ENCODE results near the gene DCAF7. TPM values are rescaled to one million over a fixed set of nuclear protein-coding genes. Genes with fewer than 3 reads are reported as not detected.

Gene DCAF7
- total RNA-seq, 1 donor from 2014 or later, result 25.7 TPM

DNA sequence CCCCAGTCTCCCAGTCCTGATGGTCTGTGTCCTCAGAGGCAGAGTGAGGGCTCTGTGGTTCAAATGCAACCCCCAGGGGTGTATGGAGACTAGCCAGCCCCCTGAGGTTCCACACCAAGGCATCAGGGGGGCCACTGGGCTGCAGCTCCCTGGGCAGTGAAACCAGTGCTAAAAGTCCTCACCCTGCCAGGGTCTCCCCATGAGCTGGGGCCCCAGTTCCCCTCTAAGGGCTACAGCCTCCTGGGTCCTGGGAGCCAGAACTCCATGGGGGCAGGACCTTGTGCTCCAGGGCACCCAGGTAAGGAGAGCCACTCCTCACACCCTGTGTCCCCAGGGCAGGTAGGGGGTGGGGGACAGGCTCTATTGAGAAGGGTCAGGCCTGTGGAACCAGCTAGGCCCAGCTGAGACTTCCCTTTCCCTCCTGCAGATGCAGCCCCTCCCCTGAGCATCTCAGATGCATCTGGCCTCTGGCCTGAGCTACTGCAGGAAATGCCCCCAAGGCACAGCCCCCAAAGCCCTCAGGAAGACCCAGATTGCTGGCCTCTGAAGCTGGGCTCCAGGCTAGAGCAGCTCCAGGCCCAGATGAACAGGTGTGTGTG lies 6.4 kb upstream of the DCAF7 start:
- no peak for DNase-seq (ENCODE audit: low read depth)

DNA sequence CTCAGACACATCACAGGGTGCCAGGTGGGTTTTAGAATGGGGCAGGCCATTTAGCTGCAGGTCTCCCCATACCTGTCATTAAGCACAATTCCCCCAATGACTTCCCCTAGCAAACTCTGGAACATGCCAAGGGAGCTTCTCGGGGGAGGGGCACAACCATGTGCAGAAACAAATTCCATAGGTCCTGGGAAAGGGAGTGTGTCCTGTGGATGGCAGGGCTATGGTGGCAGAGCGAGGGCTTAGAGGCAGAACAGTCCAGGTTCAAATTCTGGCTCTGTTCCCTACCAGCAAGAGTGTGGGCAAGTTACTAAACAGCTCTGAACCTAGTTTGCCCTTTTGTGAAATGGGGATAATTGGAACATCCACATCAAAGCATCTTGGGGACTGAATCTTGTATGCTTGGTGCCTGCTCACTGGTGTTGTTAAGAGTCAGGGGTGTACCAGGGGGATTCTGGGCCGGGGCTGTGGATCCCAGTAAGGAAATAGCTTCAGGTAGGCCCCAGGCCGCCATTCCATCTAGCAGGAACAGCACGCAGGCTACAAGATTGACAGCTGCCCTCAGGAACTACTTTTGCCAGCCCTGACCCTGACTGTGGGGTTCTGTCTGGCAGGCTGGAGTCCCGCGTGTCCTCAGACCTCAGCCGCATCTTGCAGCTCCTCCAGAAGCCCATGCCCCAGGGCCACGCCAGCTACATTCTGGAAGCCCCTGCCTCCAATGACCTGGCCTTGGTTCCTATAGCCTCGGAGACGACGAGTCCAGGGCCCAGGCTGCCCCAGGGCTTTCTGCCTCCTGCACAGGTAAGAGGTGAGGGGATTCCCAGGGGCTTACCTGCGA lies 5.6 kb upstream of the DCAF7 start:
- no peak for DNase-seq (ENCODE audit: low read depth)

DNA sequence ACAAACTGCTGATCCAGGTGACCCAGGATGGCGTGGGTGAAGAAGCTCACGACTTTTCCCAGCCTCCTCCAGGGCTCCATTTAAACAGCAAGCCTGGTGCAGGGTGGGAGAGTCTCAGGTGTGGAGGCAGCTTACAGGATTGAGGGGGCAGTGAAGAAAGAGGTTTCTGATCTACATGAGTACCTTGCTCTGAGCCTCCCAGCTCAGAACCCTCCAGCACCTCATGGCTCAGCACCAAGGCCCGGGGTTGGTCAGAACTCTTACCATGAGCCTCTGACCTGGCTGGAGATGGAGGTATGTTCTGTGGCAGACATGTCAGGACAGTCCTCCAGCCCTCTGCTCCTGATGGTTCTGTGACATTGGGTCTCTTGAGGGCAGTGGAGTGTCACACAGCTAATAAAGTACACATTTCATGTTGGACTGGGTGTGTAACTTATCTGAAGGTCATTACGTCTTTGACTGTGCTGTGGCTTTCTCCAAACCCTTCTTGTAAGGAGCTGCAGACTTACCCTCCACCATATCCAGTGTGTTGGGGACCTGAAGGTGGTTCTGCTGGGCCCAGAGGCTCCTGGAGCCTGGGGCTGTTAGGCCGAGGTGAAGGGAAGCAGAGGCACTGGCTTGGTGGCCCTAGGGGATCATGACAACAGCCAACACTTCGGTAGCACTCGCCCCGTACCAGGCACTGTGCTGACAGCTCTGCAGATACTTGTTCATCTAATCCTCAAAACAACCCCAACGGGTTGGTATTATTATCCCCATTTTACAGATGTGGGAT lies 3.8 kb upstream of the DCAF7 start:
- DNase-seq (ENCODE audit: low read depth), result no peak

DNA sequence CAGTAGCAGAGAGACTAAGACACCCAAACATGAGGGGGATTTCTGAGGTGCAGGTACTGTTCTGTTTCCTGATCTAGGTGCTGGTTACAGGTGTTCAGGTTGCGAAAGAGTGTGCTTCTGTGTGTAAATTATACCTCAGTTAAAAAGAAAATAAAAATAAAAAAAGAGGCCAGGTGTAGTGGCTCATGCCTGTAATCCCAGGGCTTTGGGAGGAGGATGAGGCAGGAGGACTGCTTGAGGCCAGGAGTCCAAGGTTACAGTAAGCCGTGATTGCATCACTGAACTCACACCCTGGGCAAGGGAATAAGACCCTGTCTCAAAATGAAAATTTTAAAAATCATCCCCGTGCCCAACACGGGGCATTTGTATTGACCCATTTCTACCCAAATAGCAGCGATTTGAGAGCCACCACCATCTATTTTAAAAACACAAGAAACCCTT lies 3.2 kb upstream of the DCAF7 start:
- DNase-seq (ENCODE audit: low read depth), result no peak

DNA sequence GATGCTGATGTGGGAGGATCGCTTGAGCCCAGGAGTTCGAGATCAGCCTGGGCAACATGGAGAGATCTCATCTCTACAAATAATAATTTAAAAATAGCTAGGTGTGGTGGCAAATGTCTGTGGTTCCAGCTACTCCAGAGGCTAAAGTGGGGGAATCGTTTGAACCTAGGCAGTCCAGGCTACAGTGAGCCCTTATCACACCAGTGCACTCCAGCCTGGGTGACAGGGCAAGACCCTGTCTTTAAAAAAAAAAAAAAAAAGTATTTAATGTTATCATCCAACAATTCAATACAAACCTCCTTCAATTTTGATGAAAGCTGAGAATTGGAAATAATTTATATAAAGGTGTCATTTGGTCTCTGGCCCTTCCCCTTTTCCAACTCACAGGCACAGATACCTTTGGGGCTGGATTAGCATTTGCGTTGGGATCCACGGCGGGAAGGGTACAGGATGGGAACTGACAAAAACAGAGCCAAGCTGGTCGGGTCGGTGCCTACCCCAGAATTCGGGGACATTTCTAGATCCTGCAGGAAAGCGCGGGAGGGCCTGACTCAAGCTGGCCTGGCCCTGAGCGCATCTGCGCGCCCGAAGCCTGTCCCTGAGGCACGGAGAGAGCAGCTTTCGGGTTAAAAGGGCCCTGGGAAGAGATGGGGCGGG lies 860 bp upstream of the DCAF7 start:
- DNase-seq (ENCODE audit: low read depth), result peak; percentile 33

DNA sequence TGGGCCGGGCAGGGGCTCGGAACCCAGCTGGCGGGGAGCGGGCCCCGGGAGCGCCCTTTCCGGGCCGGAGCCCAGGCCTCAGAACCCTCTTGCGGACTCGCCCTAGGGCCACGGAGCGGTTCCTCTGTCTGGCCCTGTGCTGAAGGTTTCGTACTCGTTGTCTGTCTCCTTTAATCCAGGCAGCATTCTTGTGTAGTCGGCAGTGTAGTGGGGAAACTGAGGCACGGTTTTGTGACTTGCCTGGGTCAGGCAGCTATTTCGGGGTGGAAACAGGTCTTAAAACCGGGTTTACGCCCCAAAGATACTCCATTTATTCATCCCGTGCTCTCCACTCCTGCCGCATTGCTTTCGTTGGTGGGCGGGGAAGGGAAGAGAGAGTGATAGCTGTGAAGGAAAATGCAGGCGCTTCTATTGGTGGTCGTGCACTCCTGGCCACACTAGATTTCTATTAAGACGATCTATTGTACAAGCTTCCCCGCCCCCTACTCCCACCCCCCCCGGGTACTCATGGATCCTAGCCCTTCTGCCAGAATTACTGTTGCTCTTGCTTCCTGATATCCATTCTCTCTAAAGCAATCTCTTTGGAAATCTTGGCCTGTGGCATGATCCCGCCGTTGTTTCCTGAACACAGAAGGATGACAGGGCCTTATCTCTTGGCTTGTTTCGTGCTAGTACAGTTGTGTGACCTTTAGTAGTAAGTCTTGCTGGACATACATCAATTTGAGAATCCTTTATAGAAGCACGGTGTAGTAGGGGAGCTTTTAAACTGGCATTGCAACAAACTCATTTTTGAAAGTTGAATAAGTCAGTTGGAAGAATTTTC lies 751 bp downstream of the DCAF7 start:
- DNase-seq (ENCODE audit: low read depth), result peak; percentile 22

DNA sequence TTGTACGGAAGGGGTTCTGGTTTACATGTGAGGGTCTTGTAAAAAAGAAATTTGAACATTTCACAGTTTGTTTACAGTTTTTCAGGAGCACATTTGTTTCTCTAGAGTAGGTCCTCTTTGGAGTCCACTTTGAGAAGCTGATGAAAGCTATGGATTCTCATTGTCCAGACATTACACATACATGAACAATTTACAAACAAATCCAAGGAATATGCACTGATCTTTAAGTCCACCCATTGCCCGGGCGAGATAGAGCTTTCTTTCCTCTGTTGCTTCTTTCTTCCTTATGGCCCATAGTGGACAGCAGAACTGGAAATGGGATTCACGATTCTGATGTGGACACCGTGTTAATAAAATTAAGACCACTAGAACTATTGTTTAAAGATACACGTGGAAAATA lies 1.9 kb downstream of the DCAF7 start:
- DNase-seq (ENCODE audit: low read depth), result no peak

DNA sequence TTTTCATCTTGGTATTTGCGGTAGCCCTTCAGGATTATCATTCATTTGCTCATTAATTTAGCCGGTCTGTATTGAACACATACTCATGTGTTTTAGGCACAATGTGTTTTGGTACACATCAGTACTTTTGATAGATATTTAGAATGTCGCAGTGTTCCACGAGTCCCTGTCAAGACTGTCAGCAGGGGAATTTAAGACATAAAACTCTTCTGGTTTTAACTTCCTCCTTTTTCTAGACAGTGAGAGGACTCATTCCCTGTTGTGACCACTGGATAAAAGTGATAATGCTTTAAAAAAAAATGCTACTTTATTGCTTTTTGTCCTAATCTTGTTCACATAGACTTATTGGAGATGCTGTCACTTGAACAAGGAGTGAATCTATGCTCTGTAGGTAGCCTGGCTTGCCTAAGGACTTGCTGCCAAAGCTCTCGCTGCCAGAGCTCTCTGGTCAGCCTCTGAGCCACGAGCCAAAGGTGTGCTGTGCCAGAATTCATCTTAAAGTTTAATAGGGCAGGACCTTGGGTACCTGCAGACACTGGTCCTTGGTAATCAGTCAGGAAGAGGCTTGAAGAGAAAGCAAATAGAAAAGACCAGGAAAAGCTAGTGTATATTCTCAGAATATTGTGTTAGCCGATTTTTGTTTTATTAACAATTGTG lies 5.4 kb downstream of the DCAF7 start:
- no peak for DNase-seq (ENCODE audit: low read depth)

DNA sequence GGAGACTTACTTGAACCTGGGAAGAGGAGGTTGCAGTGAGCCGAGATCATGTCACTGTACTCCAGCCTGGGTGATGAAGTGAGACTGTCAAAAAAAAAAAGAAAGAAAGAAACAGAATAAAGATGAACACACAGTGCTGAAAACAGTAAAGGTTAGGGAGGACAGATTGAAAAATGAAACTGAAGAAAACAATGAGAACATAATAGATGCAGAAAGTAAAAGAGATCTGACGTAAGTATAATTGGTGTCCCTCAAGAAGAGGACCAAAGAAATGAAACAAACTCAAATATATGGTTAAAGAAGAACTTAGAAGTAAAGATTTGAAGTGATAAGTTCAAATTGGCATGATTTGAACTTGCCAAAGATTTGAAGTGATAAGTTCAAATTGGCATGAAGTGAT lies 7.1 kb downstream of the DCAF7 start:
- no peak for DNase-seq (ENCODE audit: low read depth)

DNA sequence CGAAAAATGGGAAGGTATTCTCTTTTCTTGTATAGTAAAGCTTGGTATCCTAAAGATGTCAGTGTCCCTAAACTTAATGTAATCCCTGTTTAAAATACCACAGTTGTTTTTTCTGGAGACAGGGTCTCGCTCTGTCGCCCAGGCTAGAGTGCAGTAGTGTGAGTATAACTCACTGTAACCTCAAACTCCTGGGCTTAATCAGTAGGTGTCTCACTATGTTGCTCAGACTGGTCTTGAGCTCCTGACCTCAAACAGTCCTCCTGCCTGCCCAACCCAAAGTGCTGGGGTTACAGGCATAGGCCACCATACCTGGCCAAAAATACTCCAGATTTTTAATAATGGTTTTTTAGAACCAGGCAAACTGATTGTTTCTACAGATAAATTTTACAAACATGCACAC lies 8.2 kb downstream of the DCAF7 start:
- DNase-seq (ENCODE audit: low read depth), result no peak

DNA sequence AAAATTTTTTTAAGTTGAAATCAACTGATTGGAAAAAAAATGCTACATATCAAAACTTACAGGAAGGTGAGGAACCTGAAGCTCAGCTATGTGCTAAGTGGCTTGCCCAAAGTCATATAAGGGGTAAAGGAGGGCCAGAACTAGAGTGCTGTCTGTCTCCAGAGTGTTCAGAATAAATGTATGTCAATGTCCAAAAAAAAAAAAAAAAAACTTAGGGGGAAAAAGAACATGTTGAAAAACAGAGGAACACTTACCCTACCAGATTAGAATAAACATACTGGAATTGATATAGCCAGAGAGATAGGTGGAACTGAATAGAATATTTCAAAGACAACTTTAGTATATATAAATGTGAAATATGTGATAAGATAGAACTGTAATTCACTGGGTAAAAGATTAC lies 11.5 kb downstream of the DCAF7 start:
- no peak for DNase-seq (ENCODE audit: low read depth)

DNA sequence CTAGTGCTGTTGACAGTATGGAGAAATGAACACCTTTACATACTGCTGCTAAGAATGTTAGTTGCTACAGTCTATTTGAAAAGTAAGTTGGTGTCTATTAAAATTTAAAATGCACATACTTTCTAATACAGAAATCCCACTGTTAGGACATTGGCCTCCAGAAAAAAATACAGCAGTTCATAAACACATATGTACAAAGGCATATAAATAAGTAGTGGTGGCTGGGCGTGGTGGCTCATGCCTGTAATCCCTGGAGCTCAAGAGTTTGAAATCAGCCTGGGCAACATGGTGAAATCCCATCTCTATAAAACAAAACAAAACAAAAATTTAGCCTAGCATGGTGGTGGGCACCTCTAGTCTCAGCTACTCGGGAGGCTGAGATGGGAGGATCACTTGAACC lies 13.1 kb downstream of the DCAF7 start:
- DNase-seq (ENCODE audit: low read depth), result no peak

DNA sequence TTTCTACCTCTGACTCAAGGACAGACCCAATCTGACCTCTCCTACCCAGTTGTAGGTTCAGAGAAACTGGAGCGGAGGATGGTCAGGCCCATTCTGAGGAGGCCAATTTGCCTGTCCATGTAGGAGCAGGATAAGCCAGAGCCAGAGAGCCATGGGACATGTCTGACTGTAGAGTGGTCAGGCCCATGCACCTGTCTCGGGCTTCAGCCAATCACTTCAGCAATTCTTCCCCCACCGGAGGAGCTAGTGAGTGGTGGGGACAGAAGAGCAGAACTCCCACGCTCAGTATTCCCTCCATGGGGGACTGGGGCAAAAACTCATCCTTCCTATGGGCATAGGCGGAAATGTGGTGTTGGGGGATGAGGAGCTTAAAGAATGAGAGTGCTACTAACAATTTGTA lies 14.3 kb downstream of the DCAF7 start:
- no peak for DNase-seq (ENCODE audit: low read depth)

DNA sequence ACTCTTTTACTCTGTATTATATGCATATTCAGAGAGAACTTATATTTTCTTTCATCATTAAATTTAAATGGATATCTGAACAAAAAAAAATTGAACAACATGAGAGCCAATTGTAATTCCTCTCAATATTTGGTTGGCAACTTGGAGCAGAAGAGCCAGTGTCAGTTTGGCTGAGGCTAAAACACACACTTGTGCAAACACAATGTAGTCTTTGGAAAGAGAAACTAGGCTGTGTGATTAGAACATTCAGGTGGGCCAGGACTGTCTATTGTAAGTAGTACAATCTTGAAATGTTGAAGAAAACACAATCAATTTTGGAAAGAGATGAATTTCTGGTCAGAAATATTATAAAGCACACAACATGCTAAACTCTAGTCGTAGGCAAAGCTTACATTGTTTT lies 17.0 kb downstream of the DCAF7 start:
- DNase-seq (ENCODE audit: low read depth), result no peak

DNA sequence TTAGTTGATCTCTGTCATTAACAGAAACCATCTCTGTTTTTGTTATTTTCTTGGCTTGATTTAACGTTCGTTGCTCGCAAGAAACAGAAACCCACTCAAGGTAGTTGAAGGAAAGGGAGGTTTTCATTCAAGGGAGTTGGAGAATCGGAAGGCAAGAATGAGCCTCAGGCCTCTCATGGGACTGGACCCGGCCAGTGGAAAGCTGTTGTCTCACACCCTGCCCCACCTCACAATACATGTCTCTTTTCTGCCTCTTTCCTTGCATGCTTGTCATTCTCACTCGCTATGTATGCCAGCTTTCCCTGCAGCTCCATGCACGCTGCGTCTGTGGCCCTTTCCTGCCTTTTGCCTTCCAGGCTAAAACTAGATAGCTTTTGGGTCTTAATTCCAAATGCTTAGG lies 18.3 kb downstream of the DCAF7 start:
- no peak for DNase-seq (ENCODE audit: low read depth)

DNA sequence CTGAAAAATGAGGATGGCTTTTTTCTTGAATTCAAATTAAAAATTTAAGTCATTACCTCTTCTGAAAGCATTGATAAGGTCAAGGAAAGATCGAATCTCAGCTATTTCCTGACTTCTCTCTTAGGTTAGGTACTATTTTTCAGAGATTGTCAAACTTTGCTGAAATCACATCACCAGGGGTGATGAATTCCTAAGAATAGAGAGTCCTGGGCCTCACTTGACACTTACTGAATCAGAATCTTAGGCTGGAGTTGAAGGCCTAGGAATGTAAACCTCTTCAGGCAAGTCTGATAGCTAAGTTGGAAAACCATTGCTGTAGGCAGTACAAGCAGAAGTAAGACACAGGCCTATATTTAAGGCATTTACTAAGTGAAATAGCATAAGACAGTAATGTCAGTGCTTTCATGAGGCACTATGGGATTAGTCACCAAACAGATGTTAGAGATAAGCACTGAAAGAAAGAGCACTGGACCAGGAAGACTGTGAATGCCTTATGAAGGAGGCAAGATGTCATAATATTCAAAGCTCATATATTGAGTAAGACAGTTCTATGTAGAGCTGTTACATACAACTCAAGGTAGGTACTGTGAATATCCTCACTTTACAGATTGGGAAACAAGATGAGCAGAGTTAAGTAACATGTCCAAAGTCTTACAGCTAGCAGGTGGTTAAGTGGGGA lies 21.5 kb downstream of the DCAF7 start:
- DNase-seq (ENCODE audit: low read depth), result no peak

DNA sequence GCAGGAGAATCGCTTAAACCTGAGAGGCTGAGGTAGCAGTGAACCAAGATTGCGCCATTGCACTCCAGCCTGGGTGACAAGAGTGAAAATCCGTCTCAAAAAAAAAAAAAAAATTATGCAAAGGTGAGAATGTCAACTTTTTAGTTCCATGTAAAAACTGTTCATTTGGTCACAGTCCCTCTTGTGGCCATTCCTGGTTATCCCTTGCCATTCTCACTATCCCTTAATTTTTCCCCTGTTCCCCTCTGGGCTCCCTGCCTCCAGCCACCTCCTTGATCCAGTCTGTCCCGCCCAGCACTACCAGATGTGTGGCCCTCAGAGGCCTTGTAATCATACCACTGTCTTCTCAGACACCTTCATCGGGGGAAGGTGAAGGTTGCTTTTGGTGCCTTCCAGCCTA lies 23.4 kb downstream of the DCAF7 start:
- no peak for DNase-seq (ENCODE audit: low read depth)

DNA sequence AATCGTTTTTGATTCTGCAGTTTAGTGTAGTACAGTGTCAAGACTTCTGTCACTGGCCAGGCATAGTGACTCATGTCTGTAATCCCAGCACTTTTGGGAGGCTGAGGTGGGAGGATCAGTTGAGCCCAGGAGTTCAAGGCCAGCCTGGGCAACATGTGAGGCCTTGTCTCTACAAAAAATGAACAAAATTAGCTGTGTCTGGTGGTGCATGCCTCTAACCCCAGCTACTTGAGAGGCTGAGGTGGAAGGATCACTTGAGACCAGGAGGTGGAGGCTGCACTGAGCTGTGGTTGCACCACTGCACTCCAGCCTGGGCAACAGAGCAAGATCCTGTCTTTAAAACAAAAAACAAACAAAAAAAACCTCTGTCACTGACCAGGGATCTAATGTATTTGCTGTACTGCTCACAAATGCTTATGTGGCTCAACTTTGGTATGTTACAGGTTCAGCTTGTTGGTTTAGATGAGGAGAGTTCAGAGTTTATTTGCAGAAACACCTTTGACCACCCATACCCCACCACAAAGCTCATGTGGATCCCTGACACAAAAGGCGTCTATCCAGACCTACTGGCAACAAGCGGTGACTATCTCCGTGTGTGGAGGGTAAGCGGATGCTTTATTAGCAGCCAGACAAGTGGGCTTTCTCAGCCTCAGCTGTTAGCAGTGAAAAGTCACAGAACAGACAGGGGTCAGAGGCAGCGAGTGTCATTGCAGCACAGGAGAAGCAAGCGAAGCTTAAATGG lies 27.9 kb downstream of the DCAF7 start:
- no peak for DNase-seq (ENCODE audit: low read depth)

DNA sequence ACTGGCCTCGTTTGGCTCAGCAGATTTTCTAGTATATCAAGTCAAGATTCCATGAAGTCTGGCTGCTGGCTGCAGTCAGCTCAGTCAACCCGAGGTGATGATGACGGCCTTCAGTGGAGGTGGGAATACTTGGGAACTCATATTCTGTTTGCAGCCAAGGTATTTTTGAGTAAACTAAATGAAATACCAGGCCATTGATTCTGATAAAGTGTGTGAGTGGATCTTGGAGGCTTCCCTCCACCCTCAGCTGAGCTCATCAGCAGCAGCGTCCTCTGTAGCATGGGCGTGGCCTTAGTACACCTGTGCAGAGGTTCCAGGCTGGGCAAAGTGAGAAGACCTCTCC lies 28.5 kb downstream of the DCAF7 start:
- DNase-seq (ENCODE audit: low read depth), result no peak

Data from myocyte (in vitro differentiated cells).